Measurements from ENCODE around the gene ZNF516.

Gene ZNF516

DNA sequence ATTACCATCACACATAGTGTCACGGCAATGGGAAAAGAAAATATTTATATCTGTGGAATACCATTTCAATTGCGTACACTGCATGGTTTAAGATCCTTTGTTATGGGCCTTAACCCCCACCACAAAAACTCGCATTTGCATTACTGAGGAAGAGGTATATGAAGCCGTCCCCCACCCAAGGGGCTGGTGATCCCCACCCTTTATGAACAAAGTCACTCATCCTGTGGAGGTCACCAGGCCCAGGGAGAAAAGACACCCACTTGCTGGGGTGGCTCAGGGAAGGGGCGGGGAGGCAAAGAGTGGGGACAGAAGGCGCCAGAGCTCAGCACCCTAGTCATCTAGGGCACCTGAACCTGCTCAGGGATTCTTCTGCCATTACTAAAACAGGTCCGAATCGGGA is 133.8 kb downstream of the ZNF516 start:
- no peak for DNase-seq

DNA sequence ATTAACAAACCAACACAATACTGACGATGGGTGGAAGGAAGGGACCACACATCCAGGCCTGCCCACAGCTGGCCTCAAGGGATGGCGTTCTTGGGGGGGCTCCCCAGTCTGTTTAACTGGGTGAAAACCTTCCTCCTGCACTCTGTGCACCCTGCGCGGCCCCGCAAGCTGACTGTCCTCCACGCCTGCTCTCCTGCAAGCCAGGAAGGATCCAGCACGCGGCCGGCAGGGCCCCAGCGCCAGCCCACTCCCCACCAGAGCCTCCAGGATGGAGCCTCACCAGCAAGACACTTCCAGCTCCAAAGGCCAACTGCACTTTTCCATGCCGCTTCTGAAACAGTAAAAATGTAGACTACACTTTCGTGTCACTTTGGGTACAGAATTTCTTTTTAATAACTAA is 135.1 kb downstream of the ZNF516 start:
- DNase-seq, result no peak

DNA sequence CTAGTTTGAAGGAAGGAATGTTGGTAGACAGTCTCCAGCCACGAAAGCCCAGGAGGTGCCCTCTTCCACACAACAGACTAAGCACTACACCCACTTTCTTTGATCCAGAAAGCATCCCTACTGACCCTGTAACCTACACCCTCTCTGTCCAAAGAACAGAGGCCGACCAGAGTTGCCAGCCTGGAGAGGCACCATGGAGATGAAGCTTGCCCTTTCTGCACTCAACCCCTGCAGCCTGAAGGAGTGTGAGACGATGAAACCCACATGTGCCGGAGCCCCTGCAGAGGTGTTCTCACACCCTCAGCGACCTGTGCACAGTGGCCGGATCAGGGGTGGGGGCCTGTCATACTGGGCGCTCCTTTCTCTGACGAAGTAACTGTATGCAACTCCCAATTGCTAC is 136.3 kb downstream of the ZNF516 start:
- no peak for DNase-seq

DNA sequence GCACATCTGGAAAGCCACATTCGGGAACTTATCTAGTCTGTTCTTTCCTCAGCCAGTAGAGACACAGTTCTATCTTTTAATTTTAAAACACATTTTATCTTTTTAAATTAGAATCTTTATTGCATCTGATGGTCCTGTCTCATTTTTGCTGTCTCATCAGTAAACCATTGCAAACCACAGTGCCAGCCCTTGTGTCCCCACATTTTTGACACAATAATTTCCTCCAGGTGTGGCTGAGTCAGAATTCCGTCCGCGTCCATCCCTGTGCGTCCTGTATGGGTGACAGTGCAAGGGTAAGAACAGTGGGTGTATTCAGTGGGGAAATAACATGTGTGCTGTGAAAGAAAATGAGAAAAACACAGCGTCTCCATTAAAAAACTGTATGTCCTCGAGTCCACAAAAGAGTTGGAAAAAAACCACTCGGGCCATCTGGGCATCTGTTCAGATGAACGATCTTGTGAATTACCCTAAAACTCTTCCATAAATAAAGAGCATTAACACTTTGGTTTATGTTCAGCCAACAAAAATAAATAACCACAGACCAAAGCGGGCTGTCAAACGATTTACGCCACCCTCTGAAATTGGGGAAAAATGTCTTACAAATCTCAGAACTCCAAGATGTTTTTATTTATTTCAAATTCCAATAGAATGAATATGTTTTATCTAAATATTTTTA is 137.3 kb downstream of the ZNF516 start:
- DNase-seq, result no peak

DNA sequence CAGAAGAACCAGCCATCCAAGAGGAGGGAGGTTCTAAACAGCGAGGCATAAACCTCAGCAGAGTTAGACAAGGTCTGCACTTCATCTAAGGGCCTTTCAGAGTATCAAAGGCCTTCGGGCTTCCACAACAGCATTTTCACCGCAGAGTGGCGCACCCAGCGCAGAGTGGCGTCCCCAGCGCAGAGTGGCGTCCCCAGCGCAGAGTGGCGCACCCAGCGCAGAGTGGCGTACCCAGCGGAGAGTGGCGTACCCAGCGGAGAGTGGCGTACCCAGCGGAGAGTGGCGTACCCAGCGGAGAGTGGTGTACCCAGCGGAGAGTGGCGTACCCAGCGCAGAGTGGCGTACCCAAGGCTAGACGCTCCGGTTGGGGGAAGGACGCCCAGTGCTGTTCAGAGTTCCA is 137.9 kb downstream of the ZNF516 start:
- no peak for DNase-seq

DNA sequence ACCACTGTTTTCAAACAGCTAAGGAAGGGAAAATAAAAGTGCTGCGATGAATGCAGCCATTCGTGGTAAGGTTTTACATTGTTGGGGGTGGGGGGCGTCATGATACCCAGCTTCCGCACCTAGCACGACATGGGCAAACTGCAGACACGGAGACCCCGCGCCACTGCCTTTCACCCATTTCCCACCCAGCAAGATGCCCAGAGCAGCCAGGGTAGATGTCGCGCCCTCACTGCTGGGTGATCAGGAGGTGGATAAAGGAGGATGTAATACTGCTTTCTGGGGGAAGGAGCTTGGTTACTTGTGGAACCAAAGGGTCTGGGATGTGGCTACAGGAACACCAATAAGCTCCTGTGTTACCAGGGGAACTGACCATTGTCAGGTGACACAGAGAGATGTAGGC is 138.4 kb downstream of the ZNF516 start:
- DNase-seq, result no peak

DNA sequence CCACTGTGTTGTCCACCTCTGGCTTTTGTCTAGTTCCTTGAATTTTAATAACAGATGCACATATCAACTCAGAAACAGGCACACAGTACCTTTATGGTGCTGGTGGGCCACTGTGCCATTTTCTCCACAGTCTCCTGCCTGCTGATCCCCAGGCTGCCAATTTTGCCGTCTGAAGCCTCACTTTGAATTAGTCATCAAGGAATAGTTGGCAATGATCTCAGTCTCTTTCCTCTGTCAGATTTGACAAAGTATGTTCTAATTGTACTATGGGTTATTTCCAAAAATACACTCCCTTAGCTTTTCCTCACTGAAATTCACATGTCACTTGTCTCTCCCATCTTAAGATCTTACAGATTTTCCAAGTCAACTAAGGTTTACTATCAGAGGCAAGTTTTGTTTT is 140.7 kb downstream of the ZNF516 start:
- no peak for DNase-seq

DNA sequence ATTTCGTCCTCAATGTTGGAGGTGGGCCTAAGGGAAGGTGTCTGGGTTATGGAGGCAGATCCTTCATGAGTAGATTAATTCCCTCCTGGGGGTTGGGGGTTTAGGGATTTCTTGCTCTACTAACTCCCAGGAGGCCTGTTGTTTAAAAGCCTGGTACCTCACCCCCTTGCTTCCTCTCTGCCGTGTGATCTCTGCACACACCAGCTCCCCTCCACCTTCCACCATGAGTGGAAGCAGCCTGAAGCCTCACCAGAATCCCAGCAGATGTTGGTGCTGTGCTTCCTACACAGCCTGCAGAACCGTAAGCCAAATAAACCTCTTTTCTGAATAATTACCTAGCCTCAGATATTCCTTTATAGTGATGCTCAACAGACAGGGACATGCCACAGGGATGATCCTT is 141.5 kb downstream of the ZNF516 start:
- DNase-seq, result no peak

DNA sequence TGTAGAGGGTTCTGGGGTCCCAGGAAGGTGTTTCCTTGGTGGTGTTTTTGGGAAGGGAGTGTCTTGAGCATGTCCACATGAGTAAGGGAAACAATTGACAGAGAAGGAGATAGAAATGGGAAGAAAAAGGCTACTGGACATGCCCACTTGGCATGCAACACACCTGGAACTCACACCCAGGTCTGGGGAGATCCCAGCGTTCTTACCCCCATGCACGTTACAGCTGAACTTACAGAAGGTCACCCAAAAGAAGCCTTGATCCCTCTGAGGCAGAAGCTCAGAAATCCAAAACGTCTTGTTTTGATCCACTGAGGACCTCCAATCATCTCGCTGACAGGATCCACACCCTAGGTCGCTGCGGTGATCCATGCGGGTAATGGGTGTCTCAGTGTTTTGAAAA is 142.0 kb downstream of the ZNF516 start:
- DNase-seq, result no peak

DNA sequence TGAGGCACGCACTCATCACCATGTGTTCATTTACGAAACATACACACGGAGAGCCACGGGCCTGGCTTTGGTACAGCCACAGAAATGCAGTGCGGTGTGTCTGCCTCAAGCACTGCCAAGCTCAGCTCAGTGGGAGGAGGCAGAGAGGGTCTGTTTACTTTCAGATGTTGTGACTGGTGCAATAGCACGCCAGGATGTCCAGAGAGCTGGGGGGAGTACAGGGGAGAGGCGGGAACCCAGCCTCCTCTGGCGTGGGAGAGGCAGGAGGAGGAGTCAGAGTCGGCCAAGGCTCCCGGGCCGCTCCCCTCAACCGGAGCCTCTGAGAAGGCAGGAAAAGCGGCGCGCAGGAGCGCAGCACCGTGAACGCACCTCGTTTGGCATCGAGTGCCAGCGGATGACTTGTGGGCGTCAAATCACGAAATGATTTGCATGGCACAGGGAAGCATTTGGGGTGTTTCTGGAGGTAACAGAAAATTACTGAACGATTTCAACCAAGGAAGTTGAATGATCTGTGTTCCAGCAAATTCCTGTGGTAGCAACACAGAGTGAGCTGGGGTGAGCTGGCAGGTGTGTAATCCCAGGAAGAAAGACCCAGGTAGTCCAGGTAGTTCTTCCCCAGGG is 143.0 kb downstream of the ZNF516 start:
- peak; percentile 82 for DNase-seq

DNA sequence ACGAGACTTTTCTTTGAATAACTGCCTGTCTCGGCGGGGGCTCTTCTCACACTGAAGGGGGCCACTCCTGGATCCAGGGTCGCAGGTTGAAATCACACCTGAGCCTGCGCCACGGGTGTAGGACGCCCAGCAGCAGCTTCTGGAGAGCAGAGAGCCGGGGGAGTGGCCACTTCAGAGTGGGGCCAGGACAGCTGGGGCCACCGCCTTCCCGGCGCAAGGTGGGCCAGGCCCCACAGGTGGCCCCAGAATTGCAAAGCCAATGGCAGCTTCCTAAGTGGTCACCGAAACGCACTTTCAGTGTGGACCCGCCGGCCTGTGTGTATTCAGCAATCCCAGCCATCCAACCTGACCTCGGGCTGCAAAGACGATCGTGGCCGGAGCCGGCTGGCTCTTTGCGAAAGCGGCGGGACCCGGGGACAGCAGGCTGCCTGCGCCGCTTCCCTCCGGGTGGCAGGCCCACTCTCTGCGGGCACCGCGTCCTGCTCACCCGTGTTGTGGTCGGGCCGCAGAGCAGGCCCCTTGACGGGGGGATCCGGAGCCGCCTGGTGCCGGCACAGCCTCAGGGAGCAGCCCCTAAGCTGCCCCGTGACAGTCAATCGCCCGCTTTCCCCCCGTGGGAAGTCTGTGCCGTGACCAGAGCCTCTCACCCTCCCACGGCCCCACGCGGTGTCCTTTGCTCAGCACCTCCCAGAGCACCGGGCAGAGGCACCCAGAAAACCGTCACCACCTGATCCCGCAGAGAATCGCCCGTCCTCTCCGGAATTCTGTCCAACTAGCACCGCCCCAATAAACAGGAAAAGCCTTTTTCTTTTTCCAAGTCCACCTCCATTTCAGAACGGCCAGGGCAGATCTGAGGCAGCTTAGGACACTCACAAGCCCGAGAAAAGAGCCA is 144.7 kb downstream of the ZNF516 start:
- DNase-seq, result no peak

DNA sequence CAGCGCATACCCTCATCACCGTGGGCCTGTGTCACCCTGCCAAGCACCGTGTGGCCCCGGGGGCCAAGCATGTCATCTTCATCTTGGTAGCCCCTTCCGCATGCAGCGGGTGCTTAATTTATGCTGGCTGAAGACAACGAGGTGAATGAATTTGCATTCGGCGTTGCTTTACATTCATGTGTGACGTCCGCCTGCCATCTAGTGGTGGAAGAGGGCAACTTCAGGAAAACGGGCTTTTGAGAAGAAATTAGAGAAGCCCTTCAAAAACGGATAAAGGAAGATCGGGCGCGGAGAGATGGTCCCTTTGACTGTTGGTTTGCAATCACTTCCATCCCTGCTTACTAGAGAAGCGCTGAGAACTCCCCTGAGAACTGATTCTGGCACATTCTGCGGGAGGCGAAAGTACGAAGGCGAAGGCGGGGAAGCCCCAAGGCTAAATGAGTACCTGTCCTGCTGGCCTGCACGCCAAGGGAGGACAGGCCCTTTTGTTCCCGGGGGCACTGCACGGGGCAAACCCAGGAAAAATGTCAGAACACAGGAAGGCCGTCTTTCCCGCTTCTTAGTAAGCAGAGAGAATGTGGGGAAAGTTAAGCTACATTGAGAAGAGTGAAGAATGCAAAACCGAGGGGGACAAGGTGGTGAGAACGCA is 145.9 kb downstream of the ZNF516 start:
- peak; percentile 79 for DNase-seq

DNA sequence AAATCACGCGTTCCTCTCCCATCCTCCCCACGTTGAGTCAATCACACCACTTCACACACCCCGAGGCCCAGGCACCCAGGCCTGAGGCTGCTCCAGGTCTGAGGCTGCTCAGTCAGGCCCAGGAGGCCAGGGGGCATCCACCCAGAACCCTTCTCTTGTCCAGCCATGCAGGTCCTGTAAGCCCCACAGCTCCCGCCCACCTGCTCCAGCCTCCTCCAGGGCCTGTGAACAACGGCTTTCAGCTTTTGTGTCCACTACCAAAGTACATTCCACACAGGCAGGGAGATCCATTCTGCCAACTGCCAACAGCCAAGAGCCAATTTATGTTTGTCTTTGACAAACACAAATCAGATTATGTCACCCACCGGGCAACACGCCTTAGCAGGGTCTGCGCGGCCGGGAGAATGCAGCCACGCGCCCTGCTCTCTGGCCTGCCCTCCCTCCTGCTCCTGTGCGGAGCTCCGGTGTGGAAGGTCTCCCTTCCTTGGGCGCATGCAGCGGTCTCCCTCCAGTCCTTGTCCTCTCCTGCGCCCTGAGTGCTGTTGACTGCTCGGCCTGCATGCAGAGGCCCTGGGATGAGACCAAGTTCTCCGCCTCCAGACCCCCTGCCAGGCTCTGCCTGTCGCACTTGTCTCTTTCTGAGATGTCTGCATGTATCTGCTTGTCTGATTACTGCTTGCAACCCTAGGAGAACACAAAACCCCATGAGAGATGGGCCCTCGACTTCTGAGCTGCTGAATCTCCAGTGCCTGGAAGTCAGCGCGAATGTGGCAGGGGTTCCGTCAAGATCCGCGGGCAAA is 146.6 kb downstream of the ZNF516 start:
- DNase-seq, result no peak

DNA sequence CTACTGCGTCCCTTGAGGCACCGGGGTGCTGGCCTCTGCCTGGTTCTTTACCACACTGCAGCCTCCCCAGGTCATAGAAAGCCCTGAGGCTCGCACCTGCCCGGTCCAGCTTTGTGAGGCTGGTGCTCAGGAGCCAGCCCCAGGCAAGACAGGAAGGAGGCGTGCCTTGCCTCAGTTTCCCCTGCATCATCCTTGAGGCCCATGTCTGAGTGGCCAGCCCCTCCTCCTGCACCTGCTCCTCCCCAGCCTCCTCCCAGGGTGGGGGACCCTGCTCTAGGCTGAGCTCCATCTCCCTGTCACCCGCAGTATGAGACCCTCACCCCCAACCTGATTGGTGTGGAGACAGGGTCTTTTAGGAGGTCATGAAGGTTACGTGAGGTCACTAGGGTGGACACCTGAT is 147.7 kb downstream of the ZNF516 start:
- no peak for DNase-seq

DNA sequence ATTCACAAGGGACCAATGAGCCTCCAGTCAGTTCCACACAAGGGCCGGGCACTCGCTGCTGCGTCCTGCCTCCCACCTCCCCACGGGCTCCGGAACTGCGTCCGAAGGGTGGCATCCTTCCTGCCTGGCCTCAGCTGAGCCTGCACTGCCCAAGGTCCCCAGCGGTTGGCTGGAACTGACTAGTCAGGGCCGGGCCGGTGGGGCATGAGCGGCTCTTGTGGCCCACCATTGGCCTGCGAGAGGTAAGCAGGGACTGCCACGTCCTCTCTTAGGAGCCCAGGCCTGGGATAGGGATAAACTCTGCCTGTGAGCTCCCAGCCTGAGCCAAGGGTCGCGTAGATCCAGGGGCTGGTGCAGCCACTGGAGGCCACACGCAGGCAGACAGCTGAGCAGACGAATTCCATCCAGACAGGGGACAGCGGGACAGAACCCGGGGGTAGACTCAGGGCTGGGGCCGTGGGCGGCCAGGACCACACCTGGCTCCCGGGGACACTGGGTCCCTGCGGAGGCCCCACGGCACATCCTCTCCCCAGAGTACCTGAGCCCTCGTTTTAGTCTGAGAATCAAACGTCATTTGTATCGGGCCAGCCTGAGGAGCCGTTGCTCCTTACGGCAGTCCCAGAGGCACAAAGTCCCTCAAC is 148.4 kb downstream of the ZNF516 start:
- DNase-seq, result no peak

DNA sequence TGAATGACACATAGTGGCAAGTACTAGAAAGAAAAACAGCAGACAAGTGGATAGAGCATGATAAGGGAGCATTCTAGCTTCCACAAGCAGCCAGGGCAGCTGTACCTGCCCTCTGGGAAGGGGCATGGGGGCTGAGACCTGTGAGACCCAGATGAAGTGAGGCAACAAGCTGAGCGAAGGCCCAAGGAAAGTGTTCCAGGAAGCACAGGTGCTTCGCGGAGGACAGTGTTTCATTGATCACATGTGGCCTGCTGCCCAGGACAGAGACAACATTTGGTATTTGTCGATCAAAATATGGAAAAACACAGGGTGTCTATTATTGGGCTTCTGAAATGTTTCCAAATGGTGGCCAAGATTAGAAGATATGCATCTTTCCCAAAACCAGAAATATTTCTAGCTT is 149.1 kb downstream of the ZNF516 start:
- no peak for DNase-seq

DNA sequence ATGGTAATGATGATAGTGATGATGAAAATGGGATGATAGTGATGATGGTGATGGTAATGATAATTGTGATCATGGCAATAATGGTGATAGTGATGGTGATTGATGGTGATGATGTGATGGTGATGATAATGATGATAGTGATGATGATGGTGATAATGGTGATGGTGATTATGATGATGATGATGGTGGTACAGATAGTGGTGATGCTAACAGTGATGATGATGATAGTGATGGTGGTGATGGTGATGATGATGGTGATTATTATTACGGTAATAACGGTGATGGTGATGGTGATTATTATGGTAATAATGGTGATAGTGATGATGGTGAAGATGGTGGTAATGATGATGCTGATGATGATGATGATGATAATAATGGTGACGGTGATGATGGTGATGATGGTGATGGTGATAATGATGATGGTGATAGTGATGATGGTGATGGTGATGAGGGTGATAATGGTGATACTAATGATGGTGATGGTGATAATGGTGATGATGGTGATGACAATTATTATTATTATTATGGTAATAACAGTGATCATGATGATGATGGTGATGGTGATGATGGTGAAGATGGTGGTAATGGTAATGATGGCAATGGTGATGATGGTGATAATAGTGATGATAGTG is 151.0 kb downstream of the ZNF516 start:
- DNase-seq, result no peak

DNA sequence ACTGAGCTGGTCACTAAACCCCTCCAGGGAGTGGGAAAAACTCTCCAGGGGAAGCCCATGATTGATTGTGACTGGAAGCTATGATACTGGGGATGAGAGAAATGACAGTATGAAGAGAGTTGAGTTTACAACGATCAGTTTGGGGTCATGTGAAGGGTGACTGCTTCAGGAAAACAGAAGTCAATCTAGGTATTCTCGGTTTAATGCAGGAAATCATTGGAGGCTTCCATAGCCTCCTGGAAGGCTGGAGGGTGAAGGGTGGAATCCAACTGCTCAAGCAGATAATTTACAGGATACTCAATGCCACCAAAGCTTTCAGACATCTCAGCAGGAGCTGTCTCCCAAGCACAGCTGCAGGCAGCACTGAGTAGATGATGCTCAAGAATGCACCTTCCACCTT is 154.6 kb downstream of the ZNF516 start:
- DNase-seq, result no peak

DNA sequence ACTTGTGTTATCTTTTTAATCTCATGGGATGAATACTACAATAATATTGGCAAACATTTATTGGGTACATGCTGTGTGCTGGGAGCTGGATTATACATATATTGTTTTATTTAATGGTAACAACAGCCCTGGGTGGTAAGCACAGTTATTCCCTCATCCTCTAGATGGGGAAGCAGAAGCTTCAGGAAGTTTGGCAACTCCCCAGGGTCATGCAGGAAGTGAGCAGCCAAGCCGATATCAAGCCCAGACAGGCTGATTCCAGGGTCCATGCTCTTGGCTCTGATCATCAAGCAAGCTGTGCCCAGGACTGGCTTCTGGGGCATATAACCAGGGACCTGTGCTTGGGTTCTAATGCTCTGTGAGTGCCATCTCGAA is 155.8 kb downstream of the ZNF516 start:
- no peak for DNase-seq

DNA sequence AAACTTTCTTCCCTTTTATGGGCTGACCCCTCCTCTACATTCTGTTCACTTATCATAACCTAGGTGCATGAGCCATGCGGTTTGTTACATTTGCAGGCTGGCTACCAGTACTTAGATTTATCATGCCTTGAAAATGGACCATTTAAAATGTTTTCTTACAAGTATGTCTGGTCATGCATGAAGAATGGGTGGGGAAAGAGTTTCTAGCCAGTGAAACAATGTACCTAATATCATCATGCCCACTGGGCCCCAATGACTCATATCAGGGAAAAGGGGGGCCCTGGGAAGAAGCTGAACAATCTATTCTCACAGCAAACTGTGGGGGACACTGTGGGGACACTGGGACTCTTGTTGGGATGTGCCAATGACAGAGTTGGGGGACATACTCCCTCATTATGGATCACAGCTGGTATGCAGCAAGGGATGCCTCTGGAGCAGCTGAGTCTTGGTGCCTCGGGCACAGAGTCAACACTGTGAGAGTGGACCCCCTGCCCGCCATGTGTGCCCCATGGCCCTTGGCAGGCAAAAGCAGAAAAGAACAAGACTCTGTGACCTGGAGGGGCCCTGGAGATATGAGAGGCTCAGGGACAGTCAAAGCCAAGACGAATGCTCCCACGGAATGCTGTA is 156.3 kb downstream of the ZNF516 start:
- no peak for DNase-seq

DNA sequence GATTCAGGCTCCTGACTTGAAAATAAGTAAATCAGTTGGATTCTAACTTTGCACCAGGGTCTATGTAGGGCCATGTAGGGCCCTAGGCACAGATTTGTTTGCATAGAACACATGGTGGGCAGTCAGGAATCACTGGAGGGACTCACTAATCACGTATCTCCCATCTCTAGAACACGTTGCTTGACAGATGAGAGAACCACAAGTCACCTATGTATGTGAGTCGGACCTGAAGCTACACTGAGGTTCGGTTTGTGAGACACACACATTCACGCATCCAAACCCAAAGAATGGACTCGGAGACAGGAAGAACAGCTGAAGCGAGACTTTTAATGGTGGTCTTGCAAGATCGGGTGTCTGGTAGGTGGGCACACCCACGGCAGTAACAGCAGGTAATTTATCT is 157.0 kb downstream of the ZNF516 start:
- no peak for DNase-seq
